MV-4-11 (cell line): ENCODE results near the gene OR4A47.
"Not testable (repeated sequence)": the region's sequence is repeated elsewhere in the genome, so short reads cannot be mapped to it uniquely, and the experiment has no call there.

ENCODE experiments used
- DNase-seq: peaks from one replicate; lab custom pipeline; 2025; lab: John Stamatoyannopoulos, UW

Gene OR4A47

DNA sequence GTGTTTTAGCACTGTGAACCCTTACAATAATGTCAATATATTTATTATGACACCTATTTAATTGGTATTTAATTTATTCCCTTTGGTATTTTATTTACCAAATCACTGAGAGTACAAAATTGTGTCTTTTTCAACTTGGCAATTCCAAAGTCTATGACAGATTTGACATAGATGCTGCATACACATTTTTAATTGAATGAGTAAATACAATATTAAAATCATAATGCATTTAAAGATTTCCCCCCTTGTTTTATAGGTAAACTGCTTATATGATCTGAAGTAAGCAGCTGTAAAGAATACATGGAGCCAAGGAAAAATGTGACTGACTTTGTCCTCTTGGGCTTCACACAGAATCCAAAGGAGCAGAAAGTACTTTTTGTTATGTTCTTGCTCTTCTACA lies at the start of gene OR4A47:
OR4A47 (plus strand) TSS at position 301 of the 400 bp plus-strand sequence; CDS start at position 301, 0 bp downstream.
- not testable (repeated sequence) for DNase-seq

- not testable (repeated sequence) for DNase-seq
Observed at GRCh38 chr11:48455909-48456308, 32.7 kb upstream of the OR4A47 start.

GRCh38 chr11:48473966-48474365 lies 14.6 kb upstream of the OR4A47 start:
- not testable (repeated sequence) for DNase-seq

DNA sequence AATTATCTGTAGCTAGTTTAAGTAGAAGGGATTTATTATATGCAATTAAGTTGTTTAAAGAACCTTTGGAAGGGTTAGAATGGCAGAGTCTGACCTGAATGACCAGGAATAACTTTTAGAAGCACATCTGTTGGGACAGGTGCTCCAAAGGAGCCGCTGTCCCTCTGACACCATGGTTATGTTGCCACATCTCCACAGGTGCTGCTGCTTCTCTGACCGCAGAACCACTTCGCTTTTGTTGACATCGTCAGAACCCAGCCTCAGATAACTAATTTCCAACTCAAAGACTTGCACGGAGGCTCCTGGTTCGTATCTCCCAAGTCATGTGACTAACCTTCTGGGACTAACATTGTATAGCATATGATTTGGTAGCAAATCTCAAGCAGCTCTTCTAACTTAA lies 13.9 kb upstream of the OR4A47 start:
- DNase-seq, result not testable (repeated sequence)

- DNase-seq, result not testable (repeated sequence)
Observed at GRCh38 chr11:48506169-48506568, 17.6 kb downstream of the OR4A47 start.

GRCh38 chr11:48538991-48539390 lies 50.4 kb downstream of the OR4A47 start:
- no peak for DNase-seq
